A549 (cell line): ENCODE results near the gene CFAP92. TPM values are rescaled to one million over a fixed set of nuclear protein-coding genes. Genes with fewer than 3 reads are reported as not detected.

ENCODE experiments used
- ATAC-seq, 2 experiments: fragments of 200-7000 bp in 1 of 2; fragments of >200 bp in 1 of 2; cut with Nextera tagmentation in 1 of 2; cut with Tn5 transposase in 1 of 2; 3 replicates each; pipeline versions ENCODE4 v1.8.0 to v1.9.1; 2018 to 2020; ENCODE audit warnings: mild to moderate bottlenecking in 1 of 2, moderate library complexity in 1 of 2
- CTCF ChIA-PET: fragments of 300-600 bp; sonication (Branson Sonifier 250); formaldehyde crosslinking; extraction: SDS; loops from one replicate; lab custom pipeline; 2021; ENCODE audit warnings: antibody characterized with exemption, inconsistent platforms; lab: Yijun Ruan, JAX
- POLR2A ChIA-PET: fragments of 350-600 bp; formaldehyde crosslinking; extraction: SDS; loops from one replicate; lab custom pipeline; 2021; ENCODE audit warnings: antibody characterized with exemption, inconsistent platforms; lab: Yijun Ruan, JAX
- DNase-seq, 2 experiments: peaks; one replicate each; pipeline versions ENCODE4 v3.0.0 to v3.0.0-alpha.2; 2011 to 2016; ENCODE audit warnings: low read depth in 1 of 2, low spot score in 1 of 2
- FAIRE-seq: peaks from 2 replicates; lab custom pipeline; 2011; peaks lifted over from hg19 to GRCh38; lab: Jason Lieb, UNC
- H3K27ac ChIP-seq, 2 experiments: fragments of >200 bp; sonication (Bioruptor Twin); formaldehyde crosslinking; 3 replicates each; pipeline ENCODE4 v1.5.1; 2016 to 2017
- H3K4me1 ChIP-seq: fragments of >200 bp; sonication (Bioruptor Twin); formaldehyde crosslinking; 3 replicates; pipeline ENCODE4 v1.6.1; 2016
- H3K4me2 ChIP-seq: fragments of >200 bp; sonication (Bioruptor Twin); formaldehyde crosslinking; 3 replicates; pipeline ENCODE4 v1.6.1; 2016
- H3K4me3 ChIP-seq: fragments of >200 bp; sonication (Bioruptor Twin); formaldehyde crosslinking; 3 replicates; pipeline ENCODE4 v1.5.1; 2016
- H3K9me3 ChIP-seq: fragments of >200 bp; sonication (Bioruptor Twin); formaldehyde crosslinking; 3 replicates; pipeline ENCODE4 v1.6.1; 2016
- CBX2 ChIP-seq: fragments of 200-600 bp; sonication (generic); IDR thresholded peaks from 2 replicates; pipeline ENCODE4 v1.6.1; 2016; ENCODE audit warnings: low read depth, mild to moderate bottlenecking, borderline replicate concordance
- HDAC2 ChIP-seq: fragments of 200-600 bp; sonication (generic); IDR thresholded peaks from 2 replicates; pipeline ENCODE4 v1.6.1; 2016
- HEYL ChIP-seq: fragments of 250-450 bp; sonication (Bioruptor Pico); IDR thresholded peaks from 2 replicates; pipeline ENCODE4 v1.8.0; 2021; ENCODE audit warnings: mild to moderate bottlenecking, moderate library complexity
- HOXB5 ChIP-seq: fragments of 250-450 bp; sonication (Bioruptor Pico); IDR thresholded peaks from 2 replicates; pipeline ENCODE4 v1.5.0; 2020; ENCODE audit warnings: mild to moderate bottlenecking, moderate library complexity
- JUNB ChIP-seq: fragments of >200 bp; sonication (Bioruptor Twin); formaldehyde crosslinking; IDR thresholded peaks from 2 replicates; pipeline ENCODE4 v1.6.1; 2016
- RCOR1 ChIP-seq: fragments of 150-350 bp; IDR thresholded peaks from 2 replicates; pipeline ENCODE4 v1.6.1; 2014; ENCODE audit warnings: antibody characterized with exemption, low read length, low read depth
- RFX5 ChIP-seq: fragments of 450-650 bp; IDR thresholded peaks from 2 replicates; pipeline ENCODE4 v1.7.1; 2014; ENCODE audit warnings: antibody characterized with exemption, mild to moderate bottlenecking, moderate library complexity
- RNF2 ChIP-seq: fragments of 200-600 bp; sonication (generic); IDR thresholded peaks from 2 replicates; pipeline ENCODE4 v1.6.1; 2016; ENCODE audit warnings: low read depth, mild to moderate bottlenecking, antibody characterized with exemption, moderate library complexity, borderline replicate concordance
- SMC3 ChIP-seq: fragments of >200 bp; sonication (Bioruptor Twin); formaldehyde crosslinking; IDR thresholded peaks from 3 replicates; pipeline ENCODE4 v1.6.1; 2018; ENCODE audit warnings: inconsistent platforms
- TFCP2L1 ChIP-seq: fragments of 250-450 bp; sonication (Bioruptor Pico); IDR thresholded peaks from 2 replicates; pipeline ENCODE4 v1.5.0; 2021; ENCODE audit warnings: mild to moderate bottlenecking
- ZC3H11A ChIP-seq: fragments of 450-650 bp; IDR thresholded peaks from 2 replicates; pipeline ENCODE4 v1.6.1; 2014; ENCODE audit warnings: antibody characterized with exemption, mild to moderate bottlenecking
- ZFP36 ChIP-seq: fragments of 450-650 bp; IDR thresholded peaks from 2 replicates; pipeline ENCODE4 v1.6.1; 2014; ENCODE audit warnings: borderline replicate concordance; ENCODE audit not compliant: partially characterized antibody
- ZNF302 ChIP-seq: fragments of 250-450 bp; sonication (Bioruptor Pico); IDR thresholded peaks from 2 replicates; pipeline ENCODE4 v1.9.0; 2021; ENCODE audit warnings: inconsistent platforms, mild to moderate bottlenecking, moderate library complexity
- ZSCAN20 ChIP-seq: fragments of 250-450 bp; sonication (Bioruptor Pico); IDR thresholded peaks from 2 replicates; pipeline ENCODE4 v1.8.0; 2022; ENCODE audit warnings: mild to moderate bottlenecking, moderate library complexity
- WGBS: methylation state at CpG from one replicate; pipeline ENCODE4 v1.1.6; 2017; ENCODE audit errors: missing lambda C conversion rate; 5-methylcytosine and 5-hydroxymethylcytosine counted together
- polyA plus RNA-seq, 4 experiments: library from polyadenylated mRNA; depleted of rRNA in 3 of 4; stranded (reverse); fragments of >200 nt; fragmentation: RNase III in 1 of 4; extraction: RNeasy Plus Mini Kit Qiagen cat#74134 plus additional on column Dnase treatment in 1 of 4; gene quantifications; 2 replicates in 3 of 4; 3 replicates in 1 of 4; pipeline ENCODE4 v1.2.3, GENCODE V29; 2011 to 2017
- TF ChIP-seq, protein P1 (sequence below): IDR thresholded peaks from 2 replicates; pipeline ENCODE4 v1.6.1; 2012; ENCODE audit warnings: low read depth, borderline replicate concordance
- TF ChIP-seq, protein P2 (sequence below): fragments of >200 bp; sonication (Bioruptor Twin); formaldehyde crosslinking; IDR thresholded peaks from 3 replicates; pipeline ENCODE4 v1.5.1; 2016
- TF ChIP-seq, protein P3 (sequence below): fragments of 250-450 bp; sonication (Bioruptor Pico); IDR thresholded peaks from 2 replicates; pipeline ENCODE4 v1.5.0; 2021; ENCODE audit warnings: mild to moderate bottlenecking, moderate library complexity, borderline replicate concordance
- TF ChIP-seq, protein P4 (sequence below): fragments of 200-600 bp; sonication (generic); IDR thresholded peaks from 2 replicates; pipeline ENCODE4 v1.6.1; 2016; ENCODE audit warnings: antibody characterized with exemption, mild to moderate bottlenecking, moderate library complexity

The CFAP92 gene
- polyA plus RNA-seq, 2 of the 4 experiments (the other 2 are of a cell fraction) = not detected

DNA sequence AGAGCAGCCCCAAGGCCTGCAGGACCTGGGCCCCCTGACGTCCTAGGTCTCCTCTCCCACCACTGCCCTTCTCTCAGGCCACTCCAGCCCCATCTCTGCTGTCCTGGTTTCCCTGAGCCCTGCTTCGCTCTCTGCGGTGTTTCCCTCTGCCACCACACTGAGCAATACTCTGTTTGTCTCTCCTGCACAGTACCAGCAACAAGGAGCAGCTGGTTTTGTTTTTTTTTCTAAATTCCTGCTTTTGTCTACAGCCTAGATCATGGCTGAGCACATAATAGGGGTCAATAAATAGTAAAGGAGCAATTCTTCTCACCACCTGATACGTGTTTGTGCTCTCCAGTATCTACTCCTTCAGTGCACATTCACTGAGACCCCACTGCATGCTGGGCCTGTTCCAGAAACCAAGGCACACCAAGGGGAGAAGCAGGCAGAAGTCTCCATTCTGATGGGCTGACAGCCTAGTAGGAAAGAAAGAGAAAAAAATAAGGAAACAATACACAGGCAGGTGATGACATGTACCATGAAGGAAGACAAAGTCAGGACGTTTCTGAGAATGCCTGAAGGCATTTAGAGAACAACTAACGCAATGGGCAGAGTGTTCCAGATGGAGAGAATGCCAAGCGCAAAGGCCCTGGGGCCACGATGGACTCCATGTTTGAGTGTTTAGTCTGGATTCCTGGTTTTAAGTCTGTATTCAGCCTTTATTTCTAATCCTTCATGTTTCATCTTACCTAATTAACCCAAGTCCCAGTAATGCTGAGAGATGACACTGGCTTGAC is 120.4 kb downstream of the CFAP92 start:
- Histone ChIP-seq H3K9me3 (no peaks in the 10 kb centered on the region), H3K4me3 (no peak overlapping the region), H3K4me2 (no peak overlapping the region), H3K4me1 (peaks cover 5% of the 10 kb centered on the region; the same call in 1 of the 3 replicates), H3K27ac (no peak overlapping the region)
- ChIA-PET CTCF (no interaction called here), POLR2A (no interaction called here)
- 58% methylated on average over 8 of the region's 8 CpGs for WGBS
- FAIRE-seq (no peak), DNase-seq (no peak), ATAC-seq (no peak)
- TF ChIP-seq ZNF302 (CRISPR knock-in tag) = no peak
- TF ChIP-seq, protein P1, sequence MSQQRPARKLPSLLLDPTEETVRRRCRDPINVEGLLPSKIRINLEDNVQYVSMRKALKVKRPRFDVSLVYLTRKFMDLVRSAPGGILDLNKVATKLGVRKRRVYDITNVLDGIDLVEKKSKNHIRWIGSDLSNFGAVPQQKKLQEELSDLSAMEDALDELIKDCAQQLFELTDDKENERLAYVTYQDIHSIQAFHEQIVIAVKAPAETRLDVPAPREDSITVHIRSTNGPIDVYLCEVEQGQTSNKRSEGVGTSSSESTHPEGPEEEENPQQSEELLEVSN = no peak

DNA sequence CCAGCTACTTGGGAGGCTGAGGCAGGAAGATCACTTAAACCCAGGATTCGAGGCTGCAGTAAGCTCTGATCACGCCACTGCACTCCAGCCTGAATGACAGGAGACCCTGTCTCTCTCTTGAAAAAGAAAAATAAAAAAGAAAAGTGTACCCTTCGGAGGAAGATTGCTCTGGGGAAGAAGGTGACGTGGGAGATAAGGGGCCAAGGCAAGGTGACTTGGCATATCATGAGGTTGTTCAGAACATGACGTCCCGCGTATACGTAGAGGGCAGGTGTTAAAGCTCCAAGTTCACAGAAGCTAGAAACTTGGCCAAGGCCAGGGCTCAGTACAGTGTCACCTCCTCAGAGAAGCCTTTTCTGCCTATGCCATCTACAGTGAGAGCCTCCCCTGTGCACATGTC is 121.1 kb downstream of the CFAP92 start:
- Histone ChIP-seq H3K4me2 (no peak overlapping the region), H3K4me1 (no peaks in the 10 kb centered on the region; the same call in 2 of the 3 replicates), H3K4me3 (no peak overlapping the region), H3K27ac (no peak overlapping the region), H3K9me3 (no peaks in the 10 kb centered on the region)
- POLR2A ChIA-PET = no interaction called here
- CTCF ChIA-PET = no interaction called here
- no peak for ATAC-seq
- TF ChIP-seq SMC3 = no peak
- TF ChIP-seq JUNB = no peak
- no peak for TF ChIP-seq CBX2
- TF ChIP-seq HEYL (CRISPR knock-in tag) = no peak
- TF ChIP-seq ZFP36 = no peak
- no peak for TF ChIP-seq ZC3H11A
- no peak for TF ChIP-seq ZNF302 (CRISPR knock-in tag)
- TF ChIP-seq TFCP2L1 (CRISPR knock-in tag) = no peak
- TF ChIP-seq, protein P2, sequence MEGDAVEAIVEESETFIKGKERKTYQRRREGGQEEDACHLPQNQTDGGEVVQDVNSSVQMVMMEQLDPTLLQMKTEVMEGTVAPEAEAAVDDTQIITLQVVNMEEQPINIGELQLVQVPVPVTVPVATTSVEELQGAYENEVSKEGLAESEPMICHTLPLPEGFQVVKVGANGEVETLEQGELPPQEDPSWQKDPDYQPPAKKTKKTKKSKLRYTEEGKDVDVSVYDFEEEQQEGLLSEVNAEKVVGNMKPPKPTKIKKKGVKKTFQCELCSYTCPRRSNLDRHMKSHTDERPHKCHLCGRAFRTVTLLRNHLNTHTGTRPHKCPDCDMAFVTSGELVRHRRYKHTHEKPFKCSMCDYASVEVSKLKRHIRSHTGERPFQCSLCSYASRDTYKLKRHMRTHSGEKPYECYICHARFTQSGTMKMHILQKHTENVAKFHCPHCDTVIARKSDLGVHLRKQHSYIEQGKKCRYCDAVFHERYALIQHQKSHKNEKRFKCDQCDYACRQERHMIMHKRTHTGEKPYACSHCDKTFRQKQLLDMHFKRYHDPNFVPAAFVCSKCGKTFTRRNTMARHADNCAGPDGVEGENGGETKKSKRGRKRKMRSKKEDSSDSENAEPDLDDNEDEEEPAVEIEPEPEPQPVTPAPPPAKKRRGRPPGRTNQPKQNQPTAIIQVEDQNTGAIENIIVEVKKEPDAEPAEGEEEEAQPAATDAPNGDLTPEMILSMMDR = no peak
- TF ChIP-seq, protein P3, sequence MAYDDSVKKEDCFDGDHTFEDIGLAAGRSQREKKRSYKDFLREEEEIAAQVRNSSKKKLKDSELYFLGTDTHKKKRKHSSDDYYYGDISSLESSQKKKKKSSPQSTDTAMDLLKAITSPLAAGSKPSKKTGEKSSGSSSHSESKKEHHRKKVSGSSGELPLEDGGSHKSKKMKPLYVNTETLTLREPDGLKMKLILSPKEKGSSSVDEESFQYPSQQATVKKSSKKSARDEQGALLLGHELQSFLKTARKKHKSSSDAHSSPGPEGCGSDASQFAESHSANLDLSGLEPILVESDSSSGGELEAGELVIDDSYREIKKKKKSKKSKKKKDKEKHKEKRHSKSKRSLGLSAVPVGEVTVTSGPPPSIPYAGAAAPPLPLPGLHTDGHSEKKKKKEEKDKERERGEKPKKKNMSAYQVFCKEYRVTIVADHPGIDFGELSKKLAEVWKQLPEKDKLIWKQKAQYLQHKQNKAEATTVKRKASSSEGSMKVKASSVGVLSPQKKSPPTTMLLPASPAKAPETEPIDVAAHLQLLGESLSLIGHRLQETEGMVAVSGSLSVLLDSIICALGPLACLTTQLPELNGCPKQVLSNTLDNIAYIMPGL = no peak
- no peak for TF ChIP-seq RCOR1
- TF ChIP-seq HOXB5 (CRISPR knock-in tag) = no peak
- TF ChIP-seq ZSCAN20 (CRISPR knock-in tag) = no peak
- TF ChIP-seq RFX5 = no peak
- no peak for TF ChIP-seq HDAC2
- TF ChIP-seq, protein P4, sequence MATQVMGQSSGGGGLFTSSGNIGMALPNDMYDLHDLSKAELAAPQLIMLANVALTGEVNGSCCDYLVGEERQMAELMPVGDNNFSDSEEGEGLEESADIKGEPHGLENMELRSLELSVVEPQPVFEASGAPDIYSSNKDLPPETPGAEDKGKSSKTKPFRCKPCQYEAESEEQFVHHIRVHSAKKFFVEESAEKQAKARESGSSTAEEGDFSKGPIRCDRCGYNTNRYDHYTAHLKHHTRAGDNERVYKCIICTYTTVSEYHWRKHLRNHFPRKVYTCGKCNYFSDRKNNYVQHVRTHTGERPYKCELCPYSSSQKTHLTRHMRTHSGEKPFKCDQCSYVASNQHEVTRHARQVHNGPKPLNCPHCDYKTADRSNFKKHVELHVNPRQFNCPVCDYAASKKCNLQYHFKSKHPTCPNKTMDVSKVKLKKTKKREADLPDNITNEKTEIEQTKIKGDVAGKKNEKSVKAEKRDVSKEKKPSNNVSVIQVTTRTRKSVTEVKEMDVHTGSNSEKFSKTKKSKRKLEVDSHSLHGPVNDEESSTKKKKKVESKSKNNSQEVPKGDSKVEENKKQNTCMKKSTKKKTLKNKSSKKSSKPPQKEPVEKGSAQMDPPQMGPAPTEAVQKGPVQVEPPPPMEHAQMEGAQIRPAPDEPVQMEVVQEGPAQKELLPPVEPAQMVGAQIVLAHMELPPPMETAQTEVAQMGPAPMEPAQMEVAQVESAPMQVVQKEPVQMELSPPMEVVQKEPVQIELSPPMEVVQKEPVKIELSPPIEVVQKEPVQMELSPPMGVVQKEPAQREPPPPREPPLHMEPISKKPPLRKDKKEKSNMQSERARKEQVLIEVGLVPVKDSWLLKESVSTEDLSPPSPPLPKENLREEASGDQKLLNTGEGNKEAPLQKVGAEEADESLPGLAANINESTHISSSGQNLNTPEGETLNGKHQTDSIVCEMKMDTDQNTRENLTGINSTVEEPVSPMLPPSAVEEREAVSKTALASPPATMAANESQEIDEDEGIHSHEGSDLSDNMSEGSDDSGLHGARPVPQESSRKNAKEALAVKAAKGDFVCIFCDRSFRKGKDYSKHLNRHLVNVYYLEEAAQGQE = no peak
- TF ChIP-seq RNF2 = no peak
- TF ChIP-seq, protein P1 = no peak
- 71% methylated on average over 8 of the region's 8 CpGs for WGBS
- DNase-seq = no peak
- no peak for FAIRE-seq
